HepG2 (cell line): ENCODE data around the gene OLFM2. TPM values are rescaled to one million over a fixed set of nuclear protein-coding genes. Genes with fewer than 3 reads are reported as not detected.

Source experiments
- ATAC-seq: fragments of 200-7000 bp; cut with Tn5 transposase; 3 replicates; pipeline ENCODE4 v1.9.1; 2020; ENCODE audit warnings: mild to moderate bottlenecking, moderate library complexity
- BruUV-seq: library from RNA; stranded (reverse); fragments of 400-500 nt; replicated peaks from 2 replicates; lab custom pipeline; 2021; lab: Mats Ljungman, UMichigan
- CTCF ChIA-PET: fragments of 300-600 bp; formaldehyde crosslinking; extraction: SDS; loops from one replicate; lab custom pipeline; 2021; ENCODE audit warnings: low total read pairs, inconsistent platforms, low intra/inter-chr PET ratio; lab: Yijun Ruan, JAX
- POLR2A ChIA-PET: fragments of 350-600 bp; sonication (Branson Sonifier 250); formaldehyde crosslinking; loops from one replicate; lab custom pipeline; 2020; ENCODE audit warnings: antibody characterized with exemption, inconsistent platforms; lab: Yijun Ruan, JAX
- DNase-seq: peaks from one replicate; pipeline ENCODE4 v3.0.0-alpha.2; 2015; ENCODE audit warnings: low spot score
- FAIRE-seq: peaks from 3 replicates; lab custom pipeline; 2011; peaks lifted over from hg19 to GRCh38; lab: Jason Lieb, UNC
- H2AFZ ChIP-seq: one replicate; pipeline ENCODE4 v1.6.1; 2011; ENCODE audit warnings: low read length, inconsistent platforms
- H3K27ac ChIP-seq: fragments of 300-600 bp; 3 replicates; pipeline ENCODE4 v1.8.0; 2011; ENCODE audit warnings: mixed run types, mild to moderate bottlenecking, mixed read lengths, low read length, inconsistent platforms; ENCODE audit not compliant: insufficient read depth; ENCODE audit errors: extremely low read length
- H3K27me3 ChIP-seq, 2 experiments: fragments of 200-600 bp in 1 of 2; 2 replicates in 1 of 2; 3 replicates in 1 of 2; pipeline versions ENCODE4 v1.6.0 to v1.8.0; 2011; ENCODE audit warnings: low read length in 2 of 2, mild to moderate bottlenecking in 2 of 2, moderate library complexity in 2 of 2, inconsistent platforms in 1 of 2; ENCODE audit not compliant: insufficient read depth in 2 of 2, control insufficient read depth in 1 of 2
- H3K36me3 ChIP-seq, 2 experiments: fragments of 200-600 bp in 1 of 2; replicated peaks in 1 of 2; 2 replicates in 1 of 2; 3 replicates in 1 of 2; pipeline versions ENCODE4 v1.5.1 to v1.8.0; 2011; ENCODE audit warnings: low read length in 2 of 2, inconsistent platforms in 1 of 2; ENCODE audit not compliant: insufficient read depth in 2 of 2, control insufficient read depth in 1 of 2
- H3K4me1 ChIP-seq: 2 replicates; pipeline ENCODE4 v1.5.1; 2012; ENCODE audit warnings: low read length, inconsistent platforms; ENCODE audit not compliant: insufficient read depth
- H3K4me2 ChIP-seq: 2 replicates; pipeline ENCODE4 v1.6.0; 2011; ENCODE audit warnings: low read depth, low read length, inconsistent platforms
- H3K4me3 ChIP-seq, 3 experiments: fragments of 200-600 bp in 1 of 3; sonication (generic), shearing (Covaris generic) in 1 of 3; replicated peaks in 1 of 3; 2 replicates each; pipeline ENCODE4 v1.5.1; 2011 to 2016; ENCODE audit warnings: low read length in 3 of 3, inconsistent platforms in 2 of 3, low read depth in 2 of 3, mild to moderate bottlenecking in 2 of 3, control low read depth in 1 of 3, mixed read lengths in 1 of 3; ENCODE audit not compliant: insufficient read depth in 1 of 3
- H3K79me2 ChIP-seq: one replicate; pipeline ENCODE4 v1.6.1; 2011; ENCODE audit warnings: low read length, inconsistent platforms; ENCODE audit not compliant: insufficient read depth
- H3K9ac ChIP-seq: 2 replicates; pipeline ENCODE4 v1.6.0; 2011; ENCODE audit warnings: mild to moderate bottlenecking, low read depth, low read length, inconsistent platforms; ENCODE audit not compliant: insufficient read depth
- H3K9me3 ChIP-seq: 2 replicates; pipeline ENCODE4 v1.5.1; 2012; ENCODE audit warnings: mild to moderate bottlenecking, low read length
- H4K20me1 ChIP-seq: 2 replicates; pipeline ENCODE4 v1.6.0; 2011; ENCODE audit warnings: inconsistent platforms, mild to moderate bottlenecking, low read length, moderate library complexity; ENCODE audit not compliant: insufficient read depth
- CC2D1A ChIP-seq: sonication (generic); formaldehyde crosslinking; IDR thresholded peaks from 2 replicates; pipeline ENCODE4 v1.8.1; 2023; ENCODE audit warnings: mild to moderate bottlenecking, missing genetic modification reagents
- NR2F1 ChIP-seq, 2 experiments: fragments of 450-650 bp in 1 of 2; formaldehyde crosslinking in 1 of 2; IDR thresholded peaks; 2 replicates each; pipeline versions ENCODE4 v1.5.0 to v1.6.1; 2016 to 2020; ENCODE audit warnings: mild to moderate bottlenecking in 1 of 2, missing compliant biosample characterization in 1 of 2, missing genetic modification reagents in 1 of 2, moderate library complexity in 1 of 2
- PITX1 ChIP-seq: sonication (generic); formaldehyde crosslinking; IDR thresholded peaks from 2 replicates; pipeline ENCODE4 v1.5.1; 2020; ENCODE audit warnings: mild to moderate bottlenecking, missing genetic modification reagents
- RAD21 ChIP-seq: fragments of 450-650 bp; formaldehyde crosslinking; IDR thresholded peaks from 2 replicates; pipeline ENCODE4 v1.5.0; 2020; ENCODE audit warnings: mild to moderate bottlenecking
- RBM39 ChIP-seq: fragments of 200-400 bp; formaldehyde crosslinking; IDR thresholded peaks from one replicate; pipeline ENCODE4 v1.6.1; 2018; ENCODE audit warnings: antibody characterized with exemption, mild to moderate bottlenecking, low read depth, low read length; ENCODE audit not compliant: poor library complexity, severe bottlenecking
- STAG1 ChIP-seq: sonication (generic); formaldehyde crosslinking; IDR thresholded peaks from 2 replicates; pipeline ENCODE4 v1.4.0; 2020; ENCODE audit warnings: missing genetic modification reagents
- XRCC5 ChIP-seq: fragments of 200-400 bp; formaldehyde crosslinking; optimal IDR thresholded peaks from 2 replicates; pipeline ENCODE3; 2017; ENCODE audit warnings: mild to moderate bottlenecking, low read length
- ZNF256 ChIP-seq: sonication (generic); formaldehyde crosslinking; conservative IDR thresholded peaks from 2 replicates; pipeline ENCODE4 v1.4.0; 2020; ENCODE audit warnings: missing genetic modification reagents
- ZSCAN9 ChIP-seq: IDR thresholded peaks from 2 replicates; pipeline ENCODE4 v1.6.1; 2016; ENCODE audit warnings: borderline replicate concordance
- WGBS: methylation state at CpG from one replicate; pipeline ENCODE4 v1.1.6; 2017; ENCODE audit warnings: low lambda C conversion rate; 5-methylcytosine and 5-hydroxymethylcytosine counted together
- in situ Hi-C: cut with HindIII; loops from 2 replicates; pipeline ENCODE4 v1.10.0; 2017; ENCODE audit warnings: low pct_unique_long_range_greater_than_20kb; ENCODE audit not compliant: extremely low pct_ligation_motif_present
- intact Hi-C: fragments of 100-400 bp; cut with micrococcal nuclease; formaldehyde crosslinking; loops from one replicate; pipeline ENCODE4 v1.10.0; 2022; ENCODE audit not compliant: unreplicated experiment
- polyA plus RNA-seq, 8 experiments: library from polyadenylated mRNA; depleted of rRNA in 3 of 8; stranded (reverse) in 7 of 8; unstranded in 1 of 8; fragments of >200 nt; fragmentation: Illumina TruSeq in 4 of 8; extraction: Trizol in 4 of 8; gene quantifications; 2 replicates each; pipeline versions ENCODE4 v1.2.1 to v1.2.3, GENCODE V29; 2011 to 2016; ENCODE audit warnings: low read depth in 4 of 8, missing spikeins in 1 of 8, mixed read lengths in 1 of 8; ENCODE audit not compliant: insufficient read depth in 1 of 8
- total RNA-seq, 5 experiments: library from RNA; depleted of rRNA; stranded (reverse); fragments of >200 nt; fragmentation: Illumina TruSeq; extraction: Trizol; gene quantifications; 2 replicates each; pipeline ENCODE4 v1.2.3, GENCODE V29; 2016; ENCODE audit warnings: low read depth in 1 of 5
- TF ChIP-seq, protein P1 (sequence below): sonication (generic); formaldehyde crosslinking; IDR thresholded peaks from 2 replicates; pipeline ENCODE4 v1.5.1; 2020; ENCODE audit warnings: missing genetic modification reagents, mild to moderate bottlenecking, borderline replicate concordance
- TF ChIP-seq, protein P2 (sequence below): sonication (generic); formaldehyde crosslinking; IDR thresholded peaks from 2 replicates; pipeline ENCODE4 v1.5.0; 2020; ENCODE audit warnings: mild to moderate bottlenecking, missing genetic modification reagents, moderate library complexity
- TF ChIP-seq, protein P3 (sequence below): sonication (generic); formaldehyde crosslinking; IDR thresholded peaks from 2 replicates; pipeline ENCODE4 v1.9.0; 2022; ENCODE audit warnings: missing genetic modification reagents, mild to moderate bottlenecking, borderline replicate concordance
- TF ChIP-seq, protein P4 (sequence below): sonication (generic); formaldehyde crosslinking; IDR thresholded peaks from 2 replicates; pipeline ENCODE4 v1.4.0; 2020; ENCODE audit warnings: mild to moderate bottlenecking, missing genetic modification reagents

OLFM2 gene
- total and polyA plus RNA-seq, 2 of the 13 experiments (the other 11 are each of a cell fraction or from before 2014, with no cell fraction given) = 0.20 to 0.51 TPM

DNA sequence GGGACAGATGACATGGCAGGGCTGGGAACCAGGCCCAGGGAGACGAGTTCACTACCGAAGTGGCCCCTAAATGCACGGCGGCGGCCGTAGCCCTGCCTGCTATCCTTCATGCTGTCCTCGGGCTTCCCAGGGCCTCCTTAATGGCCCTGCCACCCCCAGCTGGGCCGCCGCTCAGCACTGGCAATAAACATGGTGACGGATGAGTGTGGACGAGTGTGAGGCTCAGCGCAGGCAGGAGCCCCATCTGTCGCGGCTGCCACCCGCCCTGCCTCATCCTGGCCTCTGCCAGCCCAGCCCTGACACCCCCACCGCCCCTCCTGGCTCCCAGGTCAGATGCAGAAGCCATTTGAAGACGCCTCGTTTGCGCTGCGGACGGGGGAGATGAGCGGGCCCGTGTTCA is 87.6 kb downstream of the OLFM2 start (continued):
- no peak for TF ChIP-seq ZSCAN9
- TF ChIP-seq, protein P1, sequence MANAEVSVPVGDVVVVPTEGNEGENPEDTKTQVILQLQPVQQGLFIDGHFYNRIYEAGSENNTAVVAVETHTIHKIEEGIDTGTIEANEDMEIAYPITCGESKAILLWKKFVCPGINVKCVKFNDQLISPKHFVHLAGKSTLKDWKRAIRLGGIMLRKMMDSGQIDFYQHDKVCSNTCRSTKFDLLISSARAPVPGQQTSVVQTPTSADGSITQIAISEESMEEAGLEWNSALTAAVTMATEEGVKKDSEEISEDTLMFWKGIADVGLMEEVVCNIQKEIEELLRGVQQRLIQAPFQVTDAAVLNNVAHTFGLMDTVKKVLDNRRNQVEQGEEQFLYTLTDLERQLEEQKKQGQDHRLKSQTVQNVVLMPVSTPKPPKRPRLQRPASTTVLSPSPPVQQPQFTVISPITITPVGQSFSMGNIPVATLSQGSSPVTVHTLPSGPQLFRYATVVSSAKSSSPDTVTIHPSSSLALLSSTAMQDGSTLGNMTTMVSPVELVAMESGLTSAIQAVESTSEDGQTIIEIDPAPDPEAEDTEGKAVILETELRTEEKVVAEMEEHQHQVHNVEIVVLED (CRISPR knock-in tag) = no peak
- TF ChIP-seq RBM39 = no peak

DNA sequence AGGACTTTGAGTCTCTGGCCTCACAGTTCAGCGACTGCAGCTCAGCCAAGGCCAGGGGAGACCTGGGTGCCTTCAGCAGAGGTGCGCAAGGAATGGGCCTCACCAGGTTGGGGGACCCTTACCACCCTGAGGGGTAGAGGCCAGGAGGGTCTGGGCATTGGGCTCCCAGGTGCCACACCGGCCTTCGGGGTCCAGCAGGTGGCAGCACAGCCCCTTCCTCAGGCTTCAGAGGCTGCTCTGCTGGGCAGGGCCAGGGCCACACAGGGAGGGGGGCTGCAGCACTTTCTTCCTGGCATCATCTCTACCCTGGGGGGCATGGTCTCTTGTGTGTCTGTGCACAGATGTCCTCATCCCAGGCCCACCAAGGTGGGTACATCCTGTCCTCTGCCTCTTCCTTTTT is 88.3 kb downstream of the OLFM2 start:
- no peaks in the 10 kb centered on the region for H3K27me3 ChIP-seq
- BruUV-seq = no TSS peak
- ATAC-seq = peak; percentile 76
- intact Hi-C loops (no loop called here), in situ Hi-C loops (loop anchor here (5.0 kb wide), 1 partner anchor 64 kb away; no protein-coding TSS in a partner anchor)
- H3K9ac ChIP-seq = no peak overlapping the region
- no peak for DNase-seq
- no peak overlapping the region for H2AFZ ChIP-seq
- H3K79me2 ChIP-seq = no peaks in the 10 kb centered on the region
- CTCF ChIA-PET = interaction anchor here (3.7 kb wide), 1 partner anchor 67 kb away, joined by 15 read pairs; no protein-coding TSS in a partner anchor
- H3K4me2 ChIP-seq = no peak overlapping the region
- H3K9me3 ChIP-seq = no peaks in the 10 kb centered on the region
- WGBS = 77% methylated on average over 3 of the region's 4 CpGs
- peaks cover 14 to 29% of the 10 kb centered on the region in 2 experiments; a peak in 4 of 5 replicates for H3K36me3 ChIP-seq
- no peaks in the 10 kb centered on the region for H4K20me1 ChIP-seq
- POLR2A ChIA-PET = no interaction called here
- no peak overlapping the region for H3K4me3 ChIP-seq
- H3K4me1 ChIP-seq = peaks cover 10% of the 10 kb centered on the region
- FAIRE-seq = no peak
- H3K27ac ChIP-seq = no peak overlapping the region
- TF ChIP-seq STAG1 (CRISPR knock-in tag) = peak; percentile 72
- TF ChIP-seq, protein P2, sequence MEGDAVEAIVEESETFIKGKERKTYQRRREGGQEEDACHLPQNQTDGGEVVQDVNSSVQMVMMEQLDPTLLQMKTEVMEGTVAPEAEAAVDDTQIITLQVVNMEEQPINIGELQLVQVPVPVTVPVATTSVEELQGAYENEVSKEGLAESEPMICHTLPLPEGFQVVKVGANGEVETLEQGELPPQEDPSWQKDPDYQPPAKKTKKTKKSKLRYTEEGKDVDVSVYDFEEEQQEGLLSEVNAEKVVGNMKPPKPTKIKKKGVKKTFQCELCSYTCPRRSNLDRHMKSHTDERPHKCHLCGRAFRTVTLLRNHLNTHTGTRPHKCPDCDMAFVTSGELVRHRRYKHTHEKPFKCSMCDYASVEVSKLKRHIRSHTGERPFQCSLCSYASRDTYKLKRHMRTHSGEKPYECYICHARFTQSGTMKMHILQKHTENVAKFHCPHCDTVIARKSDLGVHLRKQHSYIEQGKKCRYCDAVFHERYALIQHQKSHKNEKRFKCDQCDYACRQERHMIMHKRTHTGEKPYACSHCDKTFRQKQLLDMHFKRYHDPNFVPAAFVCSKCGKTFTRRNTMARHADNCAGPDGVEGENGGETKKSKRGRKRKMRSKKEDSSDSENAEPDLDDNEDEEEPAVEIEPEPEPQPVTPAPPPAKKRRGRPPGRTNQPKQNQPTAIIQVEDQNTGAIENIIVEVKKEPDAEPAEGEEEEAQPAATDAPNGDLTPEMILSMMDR (CRISPR knock-in tag) = peak; percentile 88
- TF ChIP-seq, protein P3, sequence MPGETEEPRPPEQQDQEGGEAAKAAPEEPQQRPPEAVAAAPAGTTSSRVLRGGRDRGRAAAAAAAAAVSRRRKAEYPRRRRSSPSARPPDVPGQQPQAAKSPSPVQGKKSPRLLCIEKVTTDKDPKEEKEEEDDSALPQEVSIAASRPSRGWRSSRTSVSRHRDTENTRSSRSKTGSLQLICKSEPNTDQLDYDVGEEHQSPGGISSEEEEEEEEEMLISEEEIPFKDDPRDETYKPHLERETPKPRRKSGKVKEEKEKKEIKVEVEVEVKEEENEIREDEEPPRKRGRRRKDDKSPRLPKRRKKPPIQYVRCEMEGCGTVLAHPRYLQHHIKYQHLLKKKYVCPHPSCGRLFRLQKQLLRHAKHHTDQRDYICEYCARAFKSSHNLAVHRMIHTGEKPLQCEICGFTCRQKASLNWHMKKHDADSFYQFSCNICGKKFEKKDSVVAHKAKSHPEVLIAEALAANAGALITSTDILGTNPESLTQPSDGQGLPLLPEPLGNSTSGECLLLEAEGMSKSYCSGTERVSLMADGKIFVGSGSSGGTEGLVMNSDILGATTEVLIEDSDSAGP (CRISPR knock-in tag) = peak; percentile 31; the same call in 1 of the 2 replicates
- peak; percentile 57 for TF ChIP-seq XRCC5
- no peak for TF ChIP-seq CC2D1A (CRISPR knock-in tag)
- TF ChIP-seq ZNF256 = no peak
- no peak for TF ChIP-seq NR2F1 (CRISPR knock-in tag; IDR thresholded peaks at IDR 0.05)
- TF ChIP-seq PITX1 = no peak
- TF ChIP-seq, protein P4, sequence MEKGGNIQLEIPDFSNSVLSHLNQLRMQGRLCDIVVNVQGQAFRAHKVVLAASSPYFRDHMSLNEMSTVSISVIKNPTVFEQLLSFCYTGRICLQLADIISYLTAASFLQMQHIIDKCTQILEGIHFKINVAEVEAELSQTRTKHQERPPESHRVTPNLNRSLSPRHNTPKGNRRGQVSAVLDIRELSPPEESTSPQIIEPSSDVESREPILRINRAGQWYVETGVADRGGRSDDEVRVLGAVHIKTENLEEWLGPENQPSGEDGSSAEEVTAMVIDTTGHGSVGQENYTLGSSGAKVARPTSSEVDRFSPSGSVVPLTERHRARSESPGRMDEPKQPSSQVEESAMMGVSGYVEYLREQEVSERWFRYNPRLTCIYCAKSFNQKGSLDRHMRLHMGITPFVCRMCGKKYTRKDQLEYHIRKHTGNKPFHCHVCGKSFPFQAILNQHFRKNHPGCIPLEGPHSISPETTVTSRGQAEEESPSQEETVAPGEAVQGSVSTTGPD (CRISPR knock-in tag) = no peak
- peak; percentile 64; the same call in 1 of the 2 replicates for TF ChIP-seq RAD21
